Type B pancreatic cell (in vitro differentiated cells): Measurements from ENCODE around the gene NRP1. TPM values are rescaled to one million over a fixed set of nuclear protein-coding genes. Genes with fewer than 3 reads are reported as not detected.

ENCODE experiments used
- DNase-seq: peaks from one replicate; pipeline ENCODE4 v3.0.0; 2021; ENCODE audit warnings: mixed read lengths; ENCODE audit not compliant: unreplicated experiment; ENCODE audit errors: extremely low spot score
- H3K27ac Mint-ChIP-seq: 2 replicates; pipeline ENCODE4 v1.8.0; 2021; ENCODE audit warnings: mild to moderate bottlenecking, mixed read lengths
- H3K27me3 Mint-ChIP-seq: 2 replicates; pipeline ENCODE4 v1.8.0; 2021; ENCODE audit warnings: mixed read lengths
- H3K36me3 Mint-ChIP-seq: 2 replicates; pipeline ENCODE4 v1.8.0; 2021; ENCODE audit warnings: mixed read lengths
- H3K4me1 Mint-ChIP-seq: one replicate; pipeline ENCODE4 v1.8.0; 2021; ENCODE audit warnings: mixed read lengths; ENCODE audit not compliant: unreplicated experiment
- H3K4me3 Mint-ChIP-seq: 2 replicates; pipeline ENCODE4 v1.8.0; 2021; ENCODE audit warnings: mild to moderate bottlenecking, mixed read lengths
- H3K9me3 Mint-ChIP-seq: 2 replicates; pipeline ENCODE4 v1.8.0; 2021; ENCODE audit warnings: mixed read lengths
- total RNA-seq: library from RNA; stranded (reverse); gene quantifications from 2 replicates; pipeline ENCODE4 v1.2.1, GENCODE V29; 2021; ENCODE audit warnings: low replicate concordance
- TF ChIP-seq, protein P1 (sequence below): fragments of 200-600 bp; sonication (generic); conservative IDR thresholded peaks from 2 replicates; pipeline ENCODE4 v1.5.0; 2021; ENCODE audit warnings: antibody characterized with exemption, mild to moderate bottlenecking

Gene NRP1
- total RNA-seq, 1 donor from 2014 or later: 70.7 TPM

DNA sequence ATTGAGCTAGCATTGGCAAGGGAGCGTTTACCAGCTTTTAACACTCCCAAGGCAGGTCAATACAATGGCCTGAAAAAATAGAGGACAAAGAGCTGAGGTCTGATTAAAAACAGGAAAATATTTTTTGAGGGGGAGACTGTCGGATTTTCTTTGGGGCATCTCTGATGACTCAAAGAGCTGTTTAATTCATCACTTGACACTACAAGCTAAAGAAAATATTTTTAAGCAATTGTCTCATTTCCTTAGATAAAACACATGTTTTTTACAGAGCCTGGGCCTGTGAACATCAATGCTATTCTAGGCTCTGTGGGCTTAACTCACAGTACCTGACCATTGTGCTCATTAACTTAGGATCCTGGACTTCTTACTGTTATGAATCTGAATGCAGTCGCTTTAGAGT, 100.8 kb downstream of the NRP1 start:
- no peak overlapping the region for H3K27ac Mint-ChIP-seq

GRCh38 chr10:33233221-33233620, 101.2 kb downstream of the NRP1 start:
- TF ChIP-seq, protein P1, sequence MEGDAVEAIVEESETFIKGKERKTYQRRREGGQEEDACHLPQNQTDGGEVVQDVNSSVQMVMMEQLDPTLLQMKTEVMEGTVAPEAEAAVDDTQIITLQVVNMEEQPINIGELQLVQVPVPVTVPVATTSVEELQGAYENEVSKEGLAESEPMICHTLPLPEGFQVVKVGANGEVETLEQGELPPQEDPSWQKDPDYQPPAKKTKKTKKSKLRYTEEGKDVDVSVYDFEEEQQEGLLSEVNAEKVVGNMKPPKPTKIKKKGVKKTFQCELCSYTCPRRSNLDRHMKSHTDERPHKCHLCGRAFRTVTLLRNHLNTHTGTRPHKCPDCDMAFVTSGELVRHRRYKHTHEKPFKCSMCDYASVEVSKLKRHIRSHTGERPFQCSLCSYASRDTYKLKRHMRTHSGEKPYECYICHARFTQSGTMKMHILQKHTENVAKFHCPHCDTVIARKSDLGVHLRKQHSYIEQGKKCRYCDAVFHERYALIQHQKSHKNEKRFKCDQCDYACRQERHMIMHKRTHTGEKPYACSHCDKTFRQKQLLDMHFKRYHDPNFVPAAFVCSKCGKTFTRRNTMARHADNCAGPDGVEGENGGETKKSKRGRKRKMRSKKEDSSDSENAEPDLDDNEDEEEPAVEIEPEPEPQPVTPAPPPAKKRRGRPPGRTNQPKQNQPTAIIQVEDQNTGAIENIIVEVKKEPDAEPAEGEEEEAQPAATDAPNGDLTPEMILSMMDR: no peak
- Mint-ChIP-seq H3K4me1 (peaks cover 55% of the 10 kb centered on the region), H3K27ac (no peak overlapping the region), H3K9me3 (no peaks in the 10 kb centered on the region), H3K27me3 (no peaks in the 10 kb centered on the region), H3K4me3 (no peak overlapping the region), H3K36me3 (peaks cover 40% of the 10 kb centered on the region)
- no peak for DNase-seq

More for the DNA sequence above, 100.8 kb downstream of the NRP1 start:
- no peaks in the 10 kb centered on the region for H3K27me3 Mint-ChIP-seq
- DNase-seq: no peak
- no peak overlapping the region for H3K4me3 Mint-ChIP-seq
- H3K9me3 Mint-ChIP-seq: no peaks in the 10 kb centered on the region
- H3K4me1 Mint-ChIP-seq: peaks cover 58% of the 10 kb centered on the region
- H3K36me3 Mint-ChIP-seq: peaks cover 42% of the 10 kb centered on the region
- TF ChIP-seq, protein P1: no peak

- H3K36me3 Mint-ChIP-seq: peaks cover 34% of the 10 kb centered on the region
- peaks cover 43% of the 10 kb centered on the region for H3K4me1 Mint-ChIP-seq
- H3K27me3 Mint-ChIP-seq: no peaks in the 10 kb centered on the region
- H3K9me3 Mint-ChIP-seq: no peaks in the 10 kb centered on the region
- DNase-seq: no peak
- TF ChIP-seq, protein P1: no peak
- H3K27ac Mint-ChIP-seq: peak overlapping the region; percentile 7
- H3K4me3 Mint-ChIP-seq: no peak overlapping the region
Observed at GRCh38 chr10:33231621-33232350, 102.7 kb downstream of the NRP1 start.

DNA sequence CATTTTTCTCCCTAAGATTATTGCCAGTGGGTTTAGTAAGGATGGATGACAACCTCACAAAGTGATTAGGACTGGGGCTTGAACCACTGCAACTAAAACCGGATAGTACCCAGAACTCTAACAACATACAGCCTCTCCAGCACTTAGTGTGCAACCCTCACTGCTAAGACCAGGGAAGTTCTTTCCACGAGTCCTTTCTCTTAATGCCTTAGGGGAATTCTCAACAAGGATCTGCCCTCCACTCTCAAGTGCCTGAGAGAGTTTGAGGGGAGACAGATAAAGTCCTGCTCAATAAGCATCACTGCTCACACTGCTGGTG, 104.6 kb downstream of the NRP1 start:
- H3K9me3 Mint-ChIP-seq: no peaks in the 10 kb centered on the region
- H3K27ac Mint-ChIP-seq: no peak overlapping the region

DNA sequence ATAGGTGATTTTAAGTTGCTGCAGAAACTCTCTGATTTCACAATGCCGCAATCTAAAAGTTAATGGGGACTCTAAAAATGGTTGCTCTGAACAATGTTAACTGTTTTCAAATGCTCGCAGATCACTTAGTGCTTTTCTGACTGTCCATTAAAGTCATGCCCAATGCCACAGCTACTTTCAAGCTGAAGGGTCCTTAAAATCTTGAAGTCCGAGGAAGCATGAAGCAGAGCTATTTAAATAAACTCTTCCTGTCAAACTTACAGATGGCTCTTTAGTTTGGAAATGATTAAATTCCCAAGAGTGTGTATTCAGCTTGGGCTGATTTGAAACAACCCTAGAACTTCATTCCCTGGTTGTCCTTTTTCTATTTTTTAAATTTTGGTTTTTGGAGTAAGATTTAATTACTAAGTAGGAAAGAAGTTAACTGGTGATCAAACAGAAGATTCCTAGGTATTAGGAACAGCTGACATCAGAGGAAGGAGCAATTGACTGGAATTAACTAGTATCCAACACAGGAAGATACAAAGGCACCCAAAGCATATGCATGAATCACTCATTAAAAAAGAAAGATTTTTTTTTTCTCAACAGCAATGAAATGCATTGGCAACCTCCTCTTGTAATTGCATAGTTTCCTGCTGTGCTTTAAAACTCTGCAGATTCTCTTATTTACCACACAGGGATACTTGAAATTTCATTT, 105.1 kb downstream of the NRP1 start:
- Mint-ChIP-seq H3K27ac (no peak overlapping the region), H3K4me1 (peaks cover 33% of the 10 kb centered on the region), H3K4me3 (no peak overlapping the region)

More for the DNA sequence above, 104.6 kb downstream of the NRP1 start:
- Mint-ChIP-seq H3K4me1 (peaks cover 33% of the 10 kb centered on the region), H3K36me3 (peaks cover 45% of the 10 kb centered on the region), H3K27me3 (no peaks in the 10 kb centered on the region), H3K4me3 (no peak overlapping the region)
- TF ChIP-seq, protein P1: no peak
- DNase-seq: no peak

More for the DNA sequence above, 105.1 kb downstream of the NRP1 start:
- Mint-ChIP-seq H3K27me3 (no peaks in the 10 kb centered on the region), H3K9me3 (no peaks in the 10 kb centered on the region), H3K36me3 (peaks cover 46% of the 10 kb centered on the region)
- TF ChIP-seq, protein P1: no peak
- no peak for DNase-seq
